T-helper 1 cell treated with Interleukin-12 subunit alpha and Interleukin-12 subunit beta and Interleukin-4 antibody, amounts not matched to agents 30 μg/mL and 1 μg/mL, for 36 hours (primary cell): ENCODE results near the gene DPYD.

Source experiments
- H3K27ac Mint-ChIP-seq: one replicate; pipeline ENCODE4 v1.8.0; 2021; ENCODE audit warnings: mild to moderate bottlenecking, mixed read lengths
- H3K27me3 Mint-ChIP-seq: one replicate; pipeline ENCODE4 v1.8.0; 2021; ENCODE audit warnings: low read depth, mixed read lengths
- H3K36me3 Mint-ChIP-seq: one replicate; pipeline ENCODE4 v1.8.0; 2021; ENCODE audit warnings: low read depth, mixed read lengths
- H3K4me1 Mint-ChIP-seq: one replicate; pipeline ENCODE4 v1.8.0; 2021; ENCODE audit warnings: low read depth, mixed read lengths
- H3K4me3 Mint-ChIP-seq: one replicate; pipeline ENCODE4 v1.8.0; 2021; ENCODE audit warnings: mild to moderate bottlenecking, moderate library complexity, mixed read lengths
- H3K9me3 Mint-ChIP-seq: one replicate; pipeline ENCODE4 v1.8.0; 2021; ENCODE audit warnings: mixed read lengths

DPYD gene

DNA sequence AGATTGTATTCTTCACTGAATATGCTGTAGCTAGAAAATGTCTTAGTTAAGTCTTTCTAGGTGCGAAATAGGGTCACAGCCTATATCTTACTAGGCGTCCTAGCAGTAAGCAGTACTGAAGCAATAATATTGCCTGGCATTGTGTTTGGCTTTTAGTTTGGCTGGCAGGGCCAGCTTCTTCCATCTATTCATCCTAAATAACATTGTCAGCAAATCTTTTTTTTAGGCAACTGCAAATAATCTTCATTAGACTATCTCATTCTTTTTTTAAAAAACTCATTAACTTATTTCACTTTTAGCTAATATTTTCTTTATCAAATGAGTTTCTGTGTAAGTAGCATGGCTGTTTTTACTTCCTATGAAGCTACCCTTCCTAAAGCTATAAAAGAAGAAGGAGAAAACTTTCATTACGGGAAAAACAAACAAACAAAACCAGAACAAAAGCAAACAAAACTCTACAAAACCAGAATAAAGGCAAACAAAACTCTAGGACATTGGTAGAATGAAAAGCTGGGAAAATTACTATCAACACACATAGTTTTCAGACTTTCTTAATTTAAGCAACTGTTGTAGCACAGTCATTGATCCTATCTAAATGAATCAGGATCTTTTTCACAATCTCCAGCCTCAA is 506.0 kb downstream of the DPYD start:
- Mint-ChIP-seq H3K27me3 (no peaks in the 10 kb centered on the region), H3K4me1 (no peaks in the 10 kb centered on the region), H3K9me3 (no peaks in the 10 kb centered on the region), H3K27ac (no peak overlapping the region), H3K4me3 (no peak overlapping the region), H3K36me3 (no peaks in the 10 kb centered on the region)

DNA sequence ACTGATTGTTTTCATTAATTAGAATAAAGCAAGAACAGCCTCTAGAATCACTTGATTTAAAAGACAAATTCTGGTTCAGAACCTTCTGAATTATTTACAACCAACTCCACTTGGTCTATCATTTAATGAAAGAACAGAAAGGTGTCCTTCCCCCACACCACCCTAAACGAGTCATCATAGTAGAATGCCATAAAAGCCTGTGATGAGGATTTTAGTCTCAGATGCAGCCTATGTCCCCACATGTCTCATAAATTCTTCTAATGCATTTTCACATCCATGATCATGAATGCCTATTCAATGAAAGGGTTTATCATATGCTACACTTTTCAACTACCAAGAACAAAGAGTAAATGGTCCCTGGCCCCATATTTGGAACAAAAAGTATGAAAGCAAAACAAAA is 508.1 kb downstream of the DPYD start:
- Mint-ChIP-seq H3K27me3 (no peaks in the 10 kb centered on the region), H3K4me1 (no peaks in the 10 kb centered on the region), H3K36me3 (no peaks in the 10 kb centered on the region), H3K27ac (no peak overlapping the region), H3K4me3 (no peak overlapping the region), H3K9me3 (no peaks in the 10 kb centered on the region)

DNA sequence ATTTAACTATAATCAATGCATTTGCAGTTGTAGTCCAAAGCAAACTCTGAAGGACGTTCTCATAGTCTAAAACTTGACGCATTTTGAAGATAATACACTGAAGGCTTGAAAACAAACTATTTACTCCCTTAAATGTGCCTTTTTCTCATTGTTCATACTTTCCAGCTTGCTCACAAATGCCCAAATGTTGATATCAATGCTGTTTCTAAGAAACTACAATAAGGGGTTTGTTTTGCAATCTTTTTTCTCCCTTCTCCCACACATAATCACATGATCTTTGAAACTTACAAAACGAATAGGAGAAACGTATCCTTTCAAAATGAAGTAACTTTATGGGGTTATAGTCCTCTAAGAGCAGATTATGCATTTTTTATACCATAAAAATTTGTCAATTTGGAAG is 508.7 kb downstream of the DPYD start:
- Mint-ChIP-seq H3K27me3 (no peaks in the 10 kb centered on the region), H3K4me3 (no peak overlapping the region), H3K9me3 (no peaks in the 10 kb centered on the region), H3K4me1 (no peaks in the 10 kb centered on the region), H3K27ac (no peak overlapping the region), H3K36me3 (no peaks in the 10 kb centered on the region)

DNA sequence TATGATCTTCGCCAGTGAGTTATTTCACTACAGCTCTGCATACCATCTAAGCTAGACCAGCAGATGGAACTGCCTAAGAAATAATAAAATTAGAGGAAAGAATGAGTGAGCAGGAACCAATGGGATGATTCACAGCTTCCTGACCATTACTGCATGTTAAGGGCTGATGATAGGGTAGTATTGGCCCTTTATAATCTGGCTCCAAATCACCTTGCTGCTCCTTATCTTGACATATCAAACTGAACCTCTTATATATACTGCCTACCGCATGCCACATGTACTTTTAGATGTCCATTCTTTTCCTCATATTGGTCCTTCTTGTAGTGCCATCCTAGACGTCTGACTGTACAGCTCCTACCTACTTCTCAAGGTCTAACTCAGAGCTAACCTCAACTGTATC is 524.4 kb downstream of the DPYD start:
- Mint-ChIP-seq H3K27ac (no peak overlapping the region), H3K9me3 (peaks cover 21% of the 10 kb centered on the region), H3K4me3 (no peak overlapping the region), H3K36me3 (peaks cover 2% of the 10 kb centered on the region), H3K4me1 (no peaks in the 10 kb centered on the region), H3K27me3 (no peaks in the 10 kb centered on the region)

DNA sequence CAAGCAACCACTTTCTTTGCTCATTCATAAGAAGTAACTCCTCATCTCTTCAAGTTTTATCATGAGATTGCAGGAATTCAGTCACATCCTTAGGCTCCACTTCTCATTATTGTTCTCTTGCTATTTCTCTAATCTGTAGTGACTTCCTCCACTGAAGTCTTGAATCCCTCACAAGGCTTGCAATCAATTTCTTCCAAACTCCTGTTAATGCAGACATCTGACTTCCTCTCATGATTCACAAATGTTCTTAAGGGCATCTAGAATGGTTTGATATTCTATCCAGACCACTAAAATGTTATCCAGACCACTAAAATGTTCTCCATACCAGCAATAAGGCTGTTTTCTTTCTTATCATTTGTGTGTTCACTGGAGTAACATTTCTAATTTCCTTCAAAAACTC is 528.1 kb downstream of the DPYD start:
- Mint-ChIP-seq H3K27me3 (no peaks in the 10 kb centered on the region), H3K27ac (no peak overlapping the region), H3K9me3 (peaks cover 16% of the 10 kb centered on the region)

DNA sequence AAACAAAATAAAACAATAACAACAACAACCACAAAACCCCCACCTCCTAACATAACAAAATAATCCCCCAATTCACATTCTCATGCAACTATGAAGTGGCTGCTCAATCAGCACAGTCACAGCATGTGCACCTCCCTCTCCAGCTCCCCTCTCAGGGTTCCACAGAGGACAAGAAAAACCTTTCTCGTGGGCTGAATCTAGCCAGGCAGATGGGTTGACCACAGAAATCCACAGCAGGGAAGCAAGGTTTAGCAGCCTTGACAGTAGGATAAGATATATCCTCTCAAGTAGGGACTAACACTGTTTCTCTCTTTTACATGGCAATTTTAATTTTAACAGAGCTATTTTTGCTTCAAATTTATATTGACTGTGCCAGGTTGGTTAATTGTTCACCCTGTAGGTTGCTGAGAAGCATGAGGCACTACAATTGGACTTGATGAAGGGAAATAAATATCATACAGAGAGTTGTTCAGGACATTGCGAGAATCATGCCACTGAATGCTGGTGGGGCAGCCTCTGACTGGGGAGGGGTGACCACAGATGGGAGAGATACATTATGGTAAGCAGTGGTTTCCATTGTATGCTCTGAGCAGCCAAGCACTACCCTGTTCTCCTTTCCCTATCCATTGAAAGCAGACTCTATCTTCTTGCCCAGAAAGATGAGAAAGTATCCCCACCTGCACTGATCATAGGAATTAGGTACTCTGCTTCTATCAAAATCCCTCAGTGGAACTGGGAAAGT is 535.1 kb downstream of the DPYD start:
- Mint-ChIP-seq H3K9me3 (no peaks in the 10 kb centered on the region), H3K27ac (no peak overlapping the region), H3K36me3 (no peaks in the 10 kb centered on the region), H3K27me3 (no peaks in the 10 kb centered on the region), H3K4me3 (no peak overlapping the region), H3K4me1 (no peaks in the 10 kb centered on the region)

More for the DNA sequence above, 528.1 kb downstream of the DPYD start:
- H3K36me3 Mint-ChIP-seq, result peaks cover 2% of the 10 kb centered on the region
- H3K4me3 Mint-ChIP-seq, result no peak overlapping the region
- H3K4me1 Mint-ChIP-seq, result no peaks in the 10 kb centered on the region

DNA sequence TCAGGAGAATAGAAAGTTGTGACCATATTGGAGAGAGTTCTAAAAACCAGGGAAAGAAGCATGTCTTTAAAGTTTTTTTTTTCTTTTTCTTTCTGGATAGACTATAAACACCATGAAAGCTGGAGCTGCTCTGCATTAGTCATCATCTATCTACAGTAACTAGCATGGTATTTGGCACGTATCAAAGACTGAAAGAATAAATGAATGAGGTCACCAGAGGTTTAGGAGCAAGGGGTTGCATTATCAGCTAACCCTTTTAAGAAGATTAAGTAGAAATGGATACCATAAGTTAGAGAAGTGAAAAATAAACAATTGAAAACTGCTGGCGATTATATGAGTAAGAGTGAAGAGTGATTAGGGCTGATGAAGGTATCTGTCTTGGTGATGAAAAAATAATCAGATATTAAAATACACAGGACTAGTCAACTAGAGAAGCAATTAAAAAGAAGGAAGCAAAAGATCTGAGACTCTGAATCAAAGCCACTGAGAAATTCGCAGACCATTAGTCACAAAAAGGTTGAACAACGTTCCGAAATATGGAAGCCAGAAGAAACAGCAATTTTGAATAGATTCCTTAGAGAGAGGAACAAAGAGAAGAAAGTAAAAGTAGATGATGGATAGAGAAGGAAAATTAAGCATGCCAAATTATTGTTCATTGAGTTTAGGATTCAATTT is 536.4 kb downstream of the DPYD start:
- Mint-ChIP-seq H3K27me3 (no peaks in the 10 kb centered on the region), H3K36me3 (no peaks in the 10 kb centered on the region), H3K27ac (no peak overlapping the region), H3K4me1 (no peaks in the 10 kb centered on the region), H3K4me3 (no peak overlapping the region), H3K9me3 (no peaks in the 10 kb centered on the region)

DNA sequence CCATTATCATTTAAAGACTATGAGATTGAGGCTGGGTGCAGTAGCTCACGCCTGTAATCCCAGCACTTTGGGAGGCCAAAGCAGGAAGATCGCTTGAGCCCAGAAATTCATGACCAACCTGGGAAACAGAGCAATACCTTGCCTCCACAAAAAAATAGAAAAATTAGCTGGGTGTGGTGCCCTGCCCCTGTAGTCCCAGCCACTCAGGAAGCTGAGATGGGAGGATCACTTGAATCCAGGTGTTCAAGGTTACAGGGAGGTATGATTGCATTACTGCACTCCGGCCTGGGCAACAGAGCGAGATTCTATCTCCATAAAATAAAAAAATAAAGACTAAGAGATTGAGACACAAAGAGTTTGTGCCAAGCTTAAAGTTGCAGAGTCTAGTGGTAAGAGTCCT is 537.0 kb downstream of the DPYD start:
- Mint-ChIP-seq H3K9me3 (no peaks in the 10 kb centered on the region), H3K27me3 (no peaks in the 10 kb centered on the region), H3K27ac (no peak overlapping the region), H3K4me1 (no peaks in the 10 kb centered on the region), H3K4me3 (no peak overlapping the region), H3K36me3 (no peaks in the 10 kb centered on the region)

DNA sequence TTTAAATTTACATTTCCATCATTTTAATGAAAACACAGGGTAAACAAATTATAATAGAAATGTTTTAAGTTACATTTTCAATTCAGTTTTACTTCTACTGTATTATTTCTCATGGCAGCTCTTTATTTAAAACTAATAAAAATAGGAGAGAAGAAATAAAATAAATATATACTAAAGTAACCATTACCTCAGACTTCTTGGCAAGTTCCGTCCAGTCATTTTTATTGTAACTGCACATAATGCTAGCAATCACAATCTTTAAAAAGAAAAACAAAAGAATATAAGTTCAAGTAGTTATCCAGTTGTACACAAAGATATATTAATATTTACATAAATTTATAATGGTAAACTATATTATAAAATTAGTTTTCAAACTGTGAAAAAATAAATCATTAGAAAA is 538.6 kb downstream of the DPYD start:
- Mint-ChIP-seq H3K36me3 (no peaks in the 10 kb centered on the region), H3K4me3 (no peak overlapping the region), H3K4me1 (peaks cover 5% of the 10 kb centered on the region), H3K27me3 (no peaks in the 10 kb centered on the region), H3K27ac (no peak overlapping the region), H3K9me3 (no peaks in the 10 kb centered on the region)

DNA sequence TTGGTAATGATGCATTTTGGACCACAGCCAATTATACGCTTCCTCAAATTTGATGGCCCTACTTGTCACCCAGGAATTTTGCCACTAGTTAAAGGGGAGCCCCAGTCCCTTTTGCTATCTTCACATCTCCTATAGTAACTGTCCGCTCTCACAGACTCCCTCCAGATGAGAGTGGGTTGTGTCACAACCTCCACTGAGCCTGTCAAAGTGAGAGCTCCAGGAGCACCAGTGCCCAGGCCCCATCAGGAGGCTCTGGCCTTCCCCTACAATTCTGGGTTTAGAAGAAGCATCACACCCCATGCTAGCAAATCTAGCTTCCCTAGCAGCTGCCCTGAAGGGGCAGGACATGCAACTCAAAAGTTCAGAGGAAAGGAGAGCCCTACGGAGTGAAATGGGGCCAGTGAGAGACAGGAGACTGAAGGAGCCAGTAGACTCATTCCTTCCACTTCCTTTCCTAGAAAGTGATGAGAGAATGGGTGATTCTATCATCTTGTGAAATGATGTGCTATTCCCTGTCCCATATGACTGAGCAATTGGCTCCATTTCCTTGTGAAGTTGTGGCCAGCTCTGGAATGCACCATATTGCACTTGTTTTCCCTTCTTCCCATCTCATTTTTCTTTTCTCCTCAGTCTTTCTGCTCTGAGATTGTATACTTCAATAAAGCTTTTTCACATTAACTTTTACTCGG is 541.3 kb downstream of the DPYD start:
- H3K27me3 Mint-ChIP-seq, result no peaks in the 10 kb centered on the region
- no peaks in the 10 kb centered on the region for H3K36me3 Mint-ChIP-seq
- H3K4me3 Mint-ChIP-seq, result no peak overlapping the region
- no peaks in the 10 kb centered on the region for H3K9me3 Mint-ChIP-seq
- H3K4me1 Mint-ChIP-seq, result peaks cover 5% of the 10 kb centered on the region
- H3K27ac Mint-ChIP-seq, result no peak overlapping the region

DNA sequence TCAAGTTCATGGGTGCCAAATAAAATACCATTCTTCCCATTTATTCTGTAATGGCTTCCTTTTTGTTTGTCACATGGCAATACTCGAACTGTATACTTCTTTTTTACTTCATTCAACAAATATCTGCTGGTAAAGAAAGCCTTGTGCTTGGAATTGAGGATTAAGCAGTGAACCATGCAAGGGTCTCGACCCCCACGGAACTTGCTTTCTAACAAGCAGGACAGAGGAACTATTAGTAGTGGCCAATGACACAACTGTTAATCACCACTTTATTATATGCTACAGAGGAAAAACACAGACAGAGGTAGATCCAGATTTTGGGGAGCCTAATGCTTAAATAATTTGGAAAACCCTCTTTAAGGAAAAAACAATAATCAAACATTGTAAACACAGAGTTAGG is 542.2 kb downstream of the DPYD start:
- Mint-ChIP-seq H3K4me3 (no peak overlapping the region), H3K27ac (no peak overlapping the region), H3K27me3 (no peaks in the 10 kb centered on the region), H3K9me3 (no peaks in the 10 kb centered on the region), H3K4me1 (peaks cover 5% of the 10 kb centered on the region), H3K36me3 (no peaks in the 10 kb centered on the region)

DNA sequence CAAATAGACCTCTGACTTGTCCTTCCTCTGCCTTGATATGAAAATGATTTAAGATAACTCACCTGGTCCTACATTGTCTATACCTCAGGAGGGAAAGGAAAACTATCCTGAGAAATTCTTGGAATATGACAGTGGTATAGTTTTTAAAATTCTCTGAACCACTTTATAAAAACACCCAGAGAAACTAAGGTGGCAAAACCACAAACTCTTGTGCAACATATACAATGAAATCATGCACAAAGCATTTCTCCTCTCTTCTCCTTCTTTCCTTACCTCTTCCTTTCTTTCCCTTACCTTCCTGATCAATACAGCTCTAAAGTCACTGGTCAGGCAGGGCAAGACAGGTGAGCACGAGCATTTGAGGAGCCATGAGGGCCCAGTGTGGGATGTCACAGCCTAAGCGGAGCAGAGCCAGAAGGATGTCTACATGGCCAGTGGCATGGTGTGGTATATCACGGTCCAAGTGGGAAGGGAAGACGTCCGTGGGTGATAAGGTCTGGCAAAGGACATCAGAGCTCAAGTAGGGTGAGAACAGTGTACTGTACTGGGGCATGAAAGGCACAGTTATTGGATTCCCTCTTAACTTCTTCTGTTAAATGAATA is 543.3 kb downstream of the DPYD start:
- Mint-ChIP-seq H3K36me3 (no peaks in the 10 kb centered on the region), H3K4me1 (peaks cover 5% of the 10 kb centered on the region), H3K9me3 (no peaks in the 10 kb centered on the region), H3K27me3 (no peaks in the 10 kb centered on the region), H3K27ac (no peak overlapping the region), H3K4me3 (no peak overlapping the region)

DNA sequence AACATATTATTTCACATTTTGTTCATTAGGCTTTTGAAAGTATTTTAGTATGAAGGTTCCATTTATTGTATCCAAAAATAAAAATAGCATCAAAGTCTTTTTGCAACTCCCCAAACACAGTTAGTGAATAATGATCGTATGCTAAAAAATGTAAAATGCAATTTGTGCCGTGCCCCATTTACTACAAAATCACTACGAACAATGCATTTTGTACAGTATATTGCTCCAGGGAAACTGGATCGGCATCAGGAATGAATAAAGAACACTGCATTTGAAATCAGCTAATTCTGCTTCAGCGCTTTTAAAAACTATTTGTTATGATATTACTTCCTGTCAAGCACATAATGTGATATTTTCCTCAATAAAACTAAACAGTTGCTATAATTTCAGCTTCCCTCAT is 547.8 kb downstream of the DPYD start:
- Mint-ChIP-seq H3K4me1 (peaks cover 5% of the 10 kb centered on the region), H3K4me3 (no peak overlapping the region), H3K9me3 (no peaks in the 10 kb centered on the region), H3K27ac (no peak overlapping the region), H3K36me3 (no peaks in the 10 kb centered on the region), H3K27me3 (no peaks in the 10 kb centered on the region)

DNA sequence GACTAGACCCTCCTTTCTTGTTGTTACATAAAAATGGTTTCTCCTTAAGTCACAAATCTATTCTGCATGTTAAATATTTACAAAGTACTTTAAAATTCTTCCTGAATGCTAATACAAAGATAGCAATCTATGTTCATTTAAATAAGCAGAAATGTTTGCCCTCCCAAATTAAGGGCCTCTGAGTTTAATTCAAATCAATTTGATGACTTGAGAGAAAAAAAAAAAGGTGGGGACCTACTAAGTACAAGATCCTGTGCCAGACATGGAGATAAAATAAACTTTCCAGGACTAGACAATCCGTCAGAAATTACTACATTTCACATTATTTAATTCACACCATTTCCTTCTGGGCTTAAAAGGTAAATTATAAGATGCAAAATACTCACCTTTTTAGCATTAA is 548.3 kb downstream of the DPYD start:
- Mint-ChIP-seq H3K9me3 (no peaks in the 10 kb centered on the region), H3K4me3 (no peak overlapping the region), H3K27me3 (no peaks in the 10 kb centered on the region), H3K27ac (no peak overlapping the region), H3K36me3 (no peaks in the 10 kb centered on the region), H3K4me1 (peaks cover 3% of the 10 kb centered on the region)
